PFSK-1 (cell line): ENCODE data around the gene MAP4K4.

ENCODE experiments used
- FOXP2 ChIP-seq: optimal IDR thresholded peaks from 2 replicates; pipeline ENCODE3; 2011; ENCODE audit warnings: borderline replicate concordance, control low read depth, inconsistent platforms; ENCODE audit not compliant: insufficient read depth; ENCODE audit errors: extremely low read length, extremely low read depth
- POLR2AphosphoS5 ChIP-seq: IDR thresholded peaks from 2 replicates; pipeline ENCODE4 v1.6.1; 2012; ENCODE audit warnings: low read depth, mild to moderate bottlenecking, control low read depth, low read length, moderate library complexity
- REST ChIP-seq, 2 experiments: IDR thresholded peaks; 2 replicates each; pipeline versions ENCODE4 v1.6.1 to v1.8.0; 2011 to 2012; ENCODE audit warnings: low read depth in 2 of 2, low read length in 2 of 2, control low read depth in 1 of 2, inconsistent platforms in 1 of 2, mild to moderate bottlenecking in 1 of 2, moderate library complexity in 1 of 2; ENCODE audit not compliant: insufficient read depth in 1 of 2
- SIN3A ChIP-seq: IDR thresholded peaks from 2 replicates; pipeline ENCODE4 v1.6.1; 2012; ENCODE audit warnings: mild to moderate bottlenecking, low read length, moderate library complexity, borderline replicate concordance; ENCODE audit not compliant: insufficient read depth
- TAF1 ChIP-seq: IDR thresholded peaks from 2 replicates; pipeline ENCODE4 v1.6.1; 2012; ENCODE audit warnings: low read length, control low read depth, borderline replicate concordance; ENCODE audit not compliant: insufficient read depth

Gene MAP4K4

DNA sequence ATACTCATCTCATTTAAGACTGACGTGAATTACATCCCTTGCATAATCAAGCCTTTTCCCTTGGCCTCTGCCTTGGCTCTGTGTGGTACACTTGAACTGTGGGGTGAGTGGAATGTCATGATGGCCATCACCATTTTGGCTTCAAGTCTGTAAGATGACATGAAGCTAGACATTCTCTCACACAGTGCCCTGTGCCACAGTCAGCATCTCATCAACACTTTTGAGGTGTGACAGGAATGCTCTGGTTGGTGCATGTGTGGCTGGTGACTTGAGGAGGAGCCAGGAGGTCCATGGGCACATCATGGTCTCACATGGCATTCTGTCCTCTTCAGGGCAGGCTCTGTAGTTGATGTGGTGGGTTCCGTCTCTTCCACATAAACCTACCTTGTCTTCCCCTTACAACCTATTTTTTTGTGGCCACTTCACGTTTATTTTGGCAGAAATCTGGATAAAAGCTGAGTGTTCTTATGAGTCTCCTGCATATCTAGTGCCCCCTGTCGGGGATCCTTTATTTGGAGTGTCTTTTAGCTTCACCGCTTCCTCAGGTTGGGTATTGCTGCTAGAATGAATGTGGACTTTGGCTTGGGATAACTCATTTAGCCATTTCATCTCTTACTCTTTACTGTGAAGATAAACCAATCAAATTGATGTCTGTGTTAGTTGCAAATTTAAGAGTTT, 28.1 kb downstream of the MAP4K4 start:
- TF ChIP-seq POLR2AphosphoS5 (no peak), FOXP2 (no peak), TAF1 (no peak), REST (IDR thresholded peaks at IDR 0.05; ENCODE audit: insufficient read depth in 1 of 2, low read depth in 2 of 2, low read length in 2 of 2) (no peak), SIN3A (no peak)

- TF ChIP-seq REST (IDR thresholded peaks at IDR 0.05; ENCODE audit: insufficient read depth in 1 of 2, low read depth in 2 of 2, low read length in 2 of 2) = no peak
- TF ChIP-seq POLR2AphosphoS5 = no peak
- TF ChIP-seq TAF1 = no peak
- no peak for TF ChIP-seq SIN3A
- no peak for TF ChIP-seq FOXP2
Measured at GRCh38 chr2:101728865-101729264, 31.4 kb downstream of the MAP4K4 start.

GRCh38 chr2:101729521-101730190, 32.1 kb downstream of the MAP4K4 start:
- TF ChIP-seq FOXP2 (no peak), TAF1 (no peak), POLR2AphosphoS5 (no peak), SIN3A (no peak), REST (IDR thresholded peaks at IDR 0.05; ENCODE audit: insufficient read depth in 1 of 2, low read depth in 2 of 2, low read length in 2 of 2) (no peak)

DNA sequence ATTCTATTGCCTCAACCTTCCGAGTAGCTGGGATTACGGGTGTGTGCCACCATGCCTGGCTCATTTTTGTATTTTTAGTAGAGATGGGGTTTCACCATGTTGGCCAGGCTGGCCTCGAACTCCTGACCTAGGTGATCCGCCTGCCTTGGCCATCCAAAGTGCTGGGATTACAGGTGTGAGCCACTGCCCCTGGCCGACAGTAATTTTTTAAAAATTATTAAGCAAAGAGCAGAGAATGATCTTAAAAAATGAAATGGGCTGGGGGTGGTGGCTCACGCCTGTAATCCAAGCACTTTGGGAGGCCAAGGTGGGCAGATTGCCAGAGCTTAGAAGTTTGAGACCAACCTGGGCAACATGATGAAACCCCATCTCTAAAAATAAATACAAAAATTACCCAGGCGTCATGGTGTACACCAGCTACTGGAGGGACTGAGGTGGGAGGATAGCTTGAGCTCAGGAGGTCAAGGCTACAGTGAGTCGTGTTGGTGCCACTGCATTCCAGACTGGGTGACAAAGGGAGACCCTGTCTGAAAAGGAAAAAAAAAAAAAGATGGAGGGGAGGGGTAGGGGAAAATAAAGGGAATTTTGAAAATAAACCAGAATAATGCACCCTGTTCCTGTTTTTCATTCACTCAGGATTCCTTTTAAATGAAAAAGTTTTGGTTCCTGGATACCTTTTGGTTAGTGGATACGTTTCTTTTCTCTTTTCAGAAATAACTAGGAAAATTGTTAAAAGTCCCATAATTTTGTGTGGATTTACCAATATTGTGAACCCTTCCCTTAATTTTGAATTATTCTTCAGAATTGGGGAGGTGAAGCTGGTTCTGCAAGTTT, 33.9 kb downstream of the MAP4K4 start:
- TF ChIP-seq REST (IDR thresholded peaks at IDR 0.05; ENCODE audit: insufficient read depth in 1 of 2, low read depth in 2 of 2, low read length in 2 of 2) = no peak
- TF ChIP-seq TAF1 = no peak
- no peak for TF ChIP-seq FOXP2
- TF ChIP-seq POLR2AphosphoS5 = no peak
- TF ChIP-seq SIN3A = no peak
